ENCODE measurements around the gene ASTN2. TPM values are rescaled to one million over a fixed set of nuclear protein-coding genes. Genes with fewer than 3 reads are reported as not detected.

ASTN2 gene
- total RNA-seq, 1 experiment from 2014 or later, result 4.8 TPM

DNA sequence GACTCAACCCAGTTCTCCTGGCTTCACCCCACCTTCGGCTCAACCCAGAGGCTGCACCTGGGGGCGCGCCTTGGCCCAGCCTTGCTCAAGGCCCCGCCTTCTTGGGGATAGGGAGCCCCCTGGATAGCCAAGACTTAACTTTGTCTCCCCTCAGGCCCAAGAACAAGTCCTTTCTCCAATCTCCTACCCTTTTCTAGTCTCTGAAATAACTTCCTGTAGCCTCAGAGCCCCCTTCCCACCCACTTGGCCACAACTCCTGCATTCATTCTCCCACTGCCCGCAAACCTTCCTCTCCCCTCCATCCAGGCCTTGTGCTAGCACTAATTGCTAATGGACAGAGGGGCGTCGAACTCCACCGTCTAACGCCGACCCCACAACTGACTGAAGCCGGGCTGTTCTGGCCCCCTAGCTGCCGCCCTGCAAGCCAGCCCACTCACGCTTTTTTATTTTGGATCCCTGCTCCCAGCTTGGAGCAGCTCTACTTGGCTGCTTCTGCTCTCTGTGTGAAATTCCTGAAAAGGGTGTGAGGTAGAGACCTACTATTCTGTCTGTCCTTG is 579 bp upstream of the ASTN2 start:
- no peak overlapping the region for H2AFZ ChIP-seq (ENCODE audit: low read depth, low read length, poor library complexity, severe bottlenecking)
- H3K9me3 ChIP-seq (ENCODE audit: control insufficient read depth in 1 of 2, insufficient read depth in 1 of 2, low read depth in 1 of 2, low read length in 2 of 2), result peaks cover 0 to 9% of the 10 kb centered on the region in 2 experiments; a peak in 2 of 4 replicates
- no peaks in the 10 kb centered on the region for H3K79me2 ChIP-seq (ENCODE audit: insufficient read depth, low read length)
- no peaks in the 10 kb centered on the region for H3K9me2 ChIP-seq (ENCODE audit: insufficient read depth)
- H3K4me2 ChIP-seq (ENCODE audit: low read length), result no peak overlapping the region
- no peaks in the 10 kb centered on the region for H3K36me3 ChIP-seq (ENCODE audit: control insufficient read depth in 1 of 2, insufficient read depth in 2 of 2, low read length in 2 of 2)
- no TSS peak for BruUV-seq (replicated peaks)
- intact Hi-C loops (cut with micrococcal nuclease), result loop anchor here (10.0 kb wide), 1 partner anchor 681 kb away; no protein-coding TSS in a partner anchor
- no peak overlapping the region for H3K27ac ChIP-seq (ENCODE audit: low read depth, low read length)
- ChIA-PET CTCF (no interaction called here), RAD21 (ENCODE audit: low non-redundant PET in 1 of 2, low total read pairs in 2 of 2, uncharacterized antibody in 2 of 2, unreplicated experiment in 2 of 2) (no interaction called here), POLR2A (no interaction called here)
- no peak for ATAC-seq
- H3K4me1 ChIP-seq (ENCODE audit: control insufficient read depth in 1 of 2, insufficient read depth in 2 of 2, low read length in 2 of 2), result no peaks in the 10 kb centered on the region
- no peak overlapping the region for H3K9ac ChIP-seq (ENCODE audit: low read length)
- H4K20me1 ChIP-seq (ENCODE audit: insufficient read depth), result no peaks in the 10 kb centered on the region
- TF ChIP-seq SIN3A (IDR thresholded peaks at IDR 0.05; ENCODE audit: low read depth), result no peak
- no peak for TF ChIP-seq CEBPB (IDR thresholded peaks at IDR 0.05; ENCODE audit: low read depth)
- no peaks in the 10 kb centered on the region for H3K27me3 ChIP-seq (ENCODE audit: insufficient read depth, low read length)
- H3K4me3 ChIP-seq (replicated peaks in 1 of 2; ENCODE audit: low read depth in 1 of 2, low read length in 2 of 2), result no peak overlapping the region
- DNase-seq (ENCODE audit: low read depth, low spot score), result no peak

DNA sequence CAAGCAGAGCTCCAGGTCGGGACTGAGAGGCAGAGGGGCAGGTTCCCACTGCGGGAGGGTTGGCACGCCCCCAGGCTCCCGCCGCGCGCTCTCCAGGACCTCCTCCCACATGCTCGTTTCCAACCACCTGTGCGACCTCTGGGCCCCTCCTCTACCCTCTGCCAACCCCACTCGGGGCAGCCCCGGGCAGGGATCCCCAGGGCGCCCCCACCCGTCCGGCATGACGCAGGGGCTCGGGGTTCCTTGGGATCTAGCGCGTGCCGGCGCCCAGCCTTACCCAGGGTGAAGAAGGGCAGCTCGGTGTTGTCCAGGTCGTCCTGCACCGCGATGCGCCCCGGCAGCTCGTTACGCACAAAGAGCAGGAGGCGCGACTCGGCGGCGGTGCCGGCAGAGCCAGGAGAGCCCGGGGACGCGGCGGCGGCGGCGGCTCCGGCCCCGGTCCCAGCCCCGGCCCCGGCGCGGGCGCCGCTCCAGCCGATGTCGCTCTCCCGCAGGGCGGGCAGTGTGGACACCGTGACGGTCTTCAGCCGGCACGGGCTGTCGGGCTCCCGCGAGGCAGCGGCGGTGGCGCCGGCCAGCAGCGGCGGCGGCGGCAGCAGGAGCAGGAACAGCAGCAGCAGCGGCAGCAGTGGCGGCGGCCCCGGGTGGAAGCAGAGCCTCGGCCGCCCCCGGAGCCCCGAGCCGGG is 494 bp downstream of the ASTN2 start:
- no peaks in the 10 kb centered on the region for H3K9me2 ChIP-seq (ENCODE audit: insufficient read depth)
- POLR2A ChIA-PET, result no interaction called here
- TF ChIP-seq JUND (IDR thresholded peaks at IDR 0.05) (no peak), CEBPB (IDR thresholded peaks at IDR 0.05; ENCODE audit: low read depth) (no peak), RAD21 (IDR thresholded peaks at IDR 0.05; ENCODE audit: low read depth) (no peak), ELF1 (IDR thresholded peaks at IDR 0.05; ENCODE audit: borderline replicate concordance, low read depth) (no peak), ZNF274 (IDR thresholded peaks at IDR 0.05; ENCODE audit: low read depth, low read length) (no peak), YY1 (IDR thresholded peaks at IDR 0.05; ENCODE audit: extremely low read depth, insufficient replicate concordance, low read depth, low read length) (no peak), CBX3 (IDR thresholded peaks at IDR 0.05; ENCODE audit: low read depth) (no peak), SRF (IDR thresholded peaks at IDR 0.05; ENCODE audit: low read depth) (no peak), FOSL1 (IDR thresholded peaks at IDR 0.05; ENCODE audit: low read depth) (no peak), POLR2A (IDR thresholded peaks at IDR 0.05; ENCODE audit: borderline replicate concordance, extremely low read depth, insufficient read depth, insufficient read length) (no peak)
- TF ChIP-seq, protein P1, sequence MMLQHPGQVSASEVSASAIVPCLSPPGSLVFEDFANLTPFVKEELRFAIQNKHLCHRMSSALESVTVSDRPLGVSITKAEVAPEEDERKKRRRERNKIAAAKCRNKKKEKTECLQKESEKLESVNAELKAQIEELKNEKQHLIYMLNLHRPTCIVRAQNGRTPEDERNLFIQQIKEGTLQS (IDR thresholded peaks at IDR 0.05), result no peak
- TF ChIP-seq, protein P2, sequence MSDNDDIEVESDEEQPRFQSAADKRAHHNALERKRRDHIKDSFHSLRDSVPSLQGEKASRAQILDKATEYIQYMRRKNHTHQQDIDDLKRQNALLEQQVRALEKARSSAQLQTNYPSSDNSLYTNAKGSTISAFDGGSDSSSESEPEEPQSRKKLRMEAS (IDR thresholded peaks at IDR 0.05), result no peak
- TF ChIP-seq, protein P3, sequence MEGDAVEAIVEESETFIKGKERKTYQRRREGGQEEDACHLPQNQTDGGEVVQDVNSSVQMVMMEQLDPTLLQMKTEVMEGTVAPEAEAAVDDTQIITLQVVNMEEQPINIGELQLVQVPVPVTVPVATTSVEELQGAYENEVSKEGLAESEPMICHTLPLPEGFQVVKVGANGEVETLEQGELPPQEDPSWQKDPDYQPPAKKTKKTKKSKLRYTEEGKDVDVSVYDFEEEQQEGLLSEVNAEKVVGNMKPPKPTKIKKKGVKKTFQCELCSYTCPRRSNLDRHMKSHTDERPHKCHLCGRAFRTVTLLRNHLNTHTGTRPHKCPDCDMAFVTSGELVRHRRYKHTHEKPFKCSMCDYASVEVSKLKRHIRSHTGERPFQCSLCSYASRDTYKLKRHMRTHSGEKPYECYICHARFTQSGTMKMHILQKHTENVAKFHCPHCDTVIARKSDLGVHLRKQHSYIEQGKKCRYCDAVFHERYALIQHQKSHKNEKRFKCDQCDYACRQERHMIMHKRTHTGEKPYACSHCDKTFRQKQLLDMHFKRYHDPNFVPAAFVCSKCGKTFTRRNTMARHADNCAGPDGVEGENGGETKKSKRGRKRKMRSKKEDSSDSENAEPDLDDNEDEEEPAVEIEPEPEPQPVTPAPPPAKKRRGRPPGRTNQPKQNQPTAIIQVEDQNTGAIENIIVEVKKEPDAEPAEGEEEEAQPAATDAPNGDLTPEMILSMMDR (IDR thresholded peaks at IDR 0.05 in 2 of 3, conservative IDR thresholded peaks at IDR 0.05 in 1 of 3; ENCODE audit: borderline replicate concordance in 1 of 3, insufficient read depth in 1 of 3, low read depth in 2 of 3, low read length in 2 of 3), result no peak
- TF ChIP-seq, protein P4, sequence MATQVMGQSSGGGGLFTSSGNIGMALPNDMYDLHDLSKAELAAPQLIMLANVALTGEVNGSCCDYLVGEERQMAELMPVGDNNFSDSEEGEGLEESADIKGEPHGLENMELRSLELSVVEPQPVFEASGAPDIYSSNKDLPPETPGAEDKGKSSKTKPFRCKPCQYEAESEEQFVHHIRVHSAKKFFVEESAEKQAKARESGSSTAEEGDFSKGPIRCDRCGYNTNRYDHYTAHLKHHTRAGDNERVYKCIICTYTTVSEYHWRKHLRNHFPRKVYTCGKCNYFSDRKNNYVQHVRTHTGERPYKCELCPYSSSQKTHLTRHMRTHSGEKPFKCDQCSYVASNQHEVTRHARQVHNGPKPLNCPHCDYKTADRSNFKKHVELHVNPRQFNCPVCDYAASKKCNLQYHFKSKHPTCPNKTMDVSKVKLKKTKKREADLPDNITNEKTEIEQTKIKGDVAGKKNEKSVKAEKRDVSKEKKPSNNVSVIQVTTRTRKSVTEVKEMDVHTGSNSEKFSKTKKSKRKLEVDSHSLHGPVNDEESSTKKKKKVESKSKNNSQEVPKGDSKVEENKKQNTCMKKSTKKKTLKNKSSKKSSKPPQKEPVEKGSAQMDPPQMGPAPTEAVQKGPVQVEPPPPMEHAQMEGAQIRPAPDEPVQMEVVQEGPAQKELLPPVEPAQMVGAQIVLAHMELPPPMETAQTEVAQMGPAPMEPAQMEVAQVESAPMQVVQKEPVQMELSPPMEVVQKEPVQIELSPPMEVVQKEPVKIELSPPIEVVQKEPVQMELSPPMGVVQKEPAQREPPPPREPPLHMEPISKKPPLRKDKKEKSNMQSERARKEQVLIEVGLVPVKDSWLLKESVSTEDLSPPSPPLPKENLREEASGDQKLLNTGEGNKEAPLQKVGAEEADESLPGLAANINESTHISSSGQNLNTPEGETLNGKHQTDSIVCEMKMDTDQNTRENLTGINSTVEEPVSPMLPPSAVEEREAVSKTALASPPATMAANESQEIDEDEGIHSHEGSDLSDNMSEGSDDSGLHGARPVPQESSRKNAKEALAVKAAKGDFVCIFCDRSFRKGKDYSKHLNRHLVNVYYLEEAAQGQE (IDR thresholded peaks at IDR 0.05; ENCODE audit: low read depth), result no peak

More for the DNA sequence above, 494 bp downstream of the ASTN2 start:
- Histone ChIP-seq H3K27ac (ENCODE audit: low read depth, low read length) (no peak overlapping the region), H3K4me3 (replicated peaks in 1 of 2; ENCODE audit: low read depth in 1 of 2, low read length in 2 of 2) (no peak overlapping the region), H3K9me3 (ENCODE audit: control insufficient read depth in 1 of 2, insufficient read depth in 1 of 2, low read depth in 1 of 2, low read length in 2 of 2) (peaks cover 0 to 9% of the 10 kb centered on the region in 2 experiments; a peak in 2 of 4 replicates), H4K20me1 (ENCODE audit: insufficient read depth) (no peaks in the 10 kb centered on the region), H3K27me3 (ENCODE audit: insufficient read depth, low read length) (no peaks in the 10 kb centered on the region), H3K4me2 (ENCODE audit: low read length) (no peak overlapping the region), H3K9ac (ENCODE audit: low read length) (no peak overlapping the region), H2AFZ (ENCODE audit: low read depth, low read length, poor library complexity, severe bottlenecking) (no peak overlapping the region), H3K79me2 (ENCODE audit: insufficient read depth, low read length) (no peaks in the 10 kb centered on the region), H3K36me3 (ENCODE audit: control insufficient read depth in 1 of 2, insufficient read depth in 2 of 2, low read length in 2 of 2) (no peaks in the 10 kb centered on the region), H3K4me1 (ENCODE audit: control insufficient read depth in 1 of 2, insufficient read depth in 2 of 2, low read length in 2 of 2) (no peaks in the 10 kb centered on the region)
- ATAC-seq (no peak), DNase-seq (ENCODE audit: low read depth, low spot score) (no peak)
- intact Hi-C loops (cut with micrococcal nuclease), result loop anchor here (10.0 kb wide), 1 partner anchor 680 kb away; no protein-coding TSS in a partner anchor
- RAD21 ChIA-PET (ENCODE audit: low non-redundant PET in 1 of 2, low total read pairs in 2 of 2, uncharacterized antibody in 2 of 2, unreplicated experiment in 2 of 2), result no interaction called here
- CTCF ChIA-PET, result no interaction called here
- BruUV-seq (replicated peaks), result no TSS peak
